HL-60 (cell line): ENCODE measurements around the gene RAB8A.

Experiments
- CTCF ChIP-seq: IDR thresholded peaks from one replicate; pipeline ENCODE4 v1.5.1; 2011; ENCODE audit warnings: low read length, control low read depth, inconsistent platforms; ENCODE audit not compliant: insufficient read depth
- POLR2AphosphoS5 ChIP-seq: IDR thresholded peaks from 2 replicates; pipeline ENCODE4 v1.6.1; 2012; ENCODE audit warnings: low read depth
- TF ChIP-seq, protein P1 (sequence below): IDR thresholded peaks from 2 replicates; pipeline ENCODE4 v1.6.1; 2012; ENCODE audit warnings: low read depth; ENCODE audit not compliant: insufficient replicate concordance

- TF ChIP-seq POLR2AphosphoS5 (no peak), CTCF (no peak)
- TF ChIP-seq, protein P1, sequence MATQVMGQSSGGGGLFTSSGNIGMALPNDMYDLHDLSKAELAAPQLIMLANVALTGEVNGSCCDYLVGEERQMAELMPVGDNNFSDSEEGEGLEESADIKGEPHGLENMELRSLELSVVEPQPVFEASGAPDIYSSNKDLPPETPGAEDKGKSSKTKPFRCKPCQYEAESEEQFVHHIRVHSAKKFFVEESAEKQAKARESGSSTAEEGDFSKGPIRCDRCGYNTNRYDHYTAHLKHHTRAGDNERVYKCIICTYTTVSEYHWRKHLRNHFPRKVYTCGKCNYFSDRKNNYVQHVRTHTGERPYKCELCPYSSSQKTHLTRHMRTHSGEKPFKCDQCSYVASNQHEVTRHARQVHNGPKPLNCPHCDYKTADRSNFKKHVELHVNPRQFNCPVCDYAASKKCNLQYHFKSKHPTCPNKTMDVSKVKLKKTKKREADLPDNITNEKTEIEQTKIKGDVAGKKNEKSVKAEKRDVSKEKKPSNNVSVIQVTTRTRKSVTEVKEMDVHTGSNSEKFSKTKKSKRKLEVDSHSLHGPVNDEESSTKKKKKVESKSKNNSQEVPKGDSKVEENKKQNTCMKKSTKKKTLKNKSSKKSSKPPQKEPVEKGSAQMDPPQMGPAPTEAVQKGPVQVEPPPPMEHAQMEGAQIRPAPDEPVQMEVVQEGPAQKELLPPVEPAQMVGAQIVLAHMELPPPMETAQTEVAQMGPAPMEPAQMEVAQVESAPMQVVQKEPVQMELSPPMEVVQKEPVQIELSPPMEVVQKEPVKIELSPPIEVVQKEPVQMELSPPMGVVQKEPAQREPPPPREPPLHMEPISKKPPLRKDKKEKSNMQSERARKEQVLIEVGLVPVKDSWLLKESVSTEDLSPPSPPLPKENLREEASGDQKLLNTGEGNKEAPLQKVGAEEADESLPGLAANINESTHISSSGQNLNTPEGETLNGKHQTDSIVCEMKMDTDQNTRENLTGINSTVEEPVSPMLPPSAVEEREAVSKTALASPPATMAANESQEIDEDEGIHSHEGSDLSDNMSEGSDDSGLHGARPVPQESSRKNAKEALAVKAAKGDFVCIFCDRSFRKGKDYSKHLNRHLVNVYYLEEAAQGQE: no peak
Measured at GRCh38 chr19:16087940-16088339, 23.7 kb upstream of the RAB8A start.
